ENCODE data around the gene ACER2. TPM values are rescaled to one million over a fixed set of nuclear protein-coding genes. Genes with fewer than 3 reads are reported as not detected.
A peak's percentile ranks its signal among the peaks of the same experiment; 100 is the strongest.

ACER2 gene
- total RNA-seq, 4 donors from 2014 or later, result 2.8 to 13.5 (median 6.9) TPM

- no peak for DNase-seq
- TF ChIP-seq CTCF (IDR thresholded peaks at IDR 0.05) (no peak), POLR2A (IDR thresholded peaks at IDR 0.05) (no peak)
- Histone ChIP-seq H3K27ac (no peak overlapping the region), H3K9me3 (no peaks in the 10 kb centered on the region), H3K27me3 (no peaks in the 10 kb centered on the region), H3K4me3 (no peak overlapping the region), H3K4me1 (no peaks in the 10 kb centered on the region), H3K36me3 (no peaks in the 10 kb centered on the region)
- intact Hi-C loops (cut with DNase I; ENCODE audit: low total_unique reads), result no loop called here
These were observed 64.8 kb downstream of the ACER2 start for GRCh38 chr9:19473605-19474004.

- Histone ChIP-seq H3K27me3 (no peaks in the 10 kb centered on the region), H3K9me3 (no peaks in the 10 kb centered on the region), H3K4me1 (no peaks in the 10 kb centered on the region), H3K4me3 (no peak overlapping the region), H3K36me3 (no peaks in the 10 kb centered on the region), H3K27ac (no peak overlapping the region)
- intact Hi-C loops (cut with DNase I; ENCODE audit: low total_unique reads), result no loop called here
- no peak for TF ChIP-seq POLR2A (IDR thresholded peaks at IDR 0.05)
- TF ChIP-seq CTCF (IDR thresholded peaks at IDR 0.05), result no peak
- no peak for DNase-seq
These were observed 71.1 kb downstream of the ACER2 start for GRCh38 chr9:19479874-19480273.

GRCh38 chr9:19480345-19480744 lies 71.5 kb downstream of the ACER2 start:
- H3K4me3 ChIP-seq, result no peak overlapping the region
- no peak for DNase-seq
- no peak overlapping the region for H3K27ac ChIP-seq
- TF ChIP-seq POLR2A (IDR thresholded peaks at IDR 0.05) (no peak), CTCF (IDR thresholded peaks at IDR 0.05) (no peak)
- H3K4me1 ChIP-seq, result no peaks in the 10 kb centered on the region
- no peaks in the 10 kb centered on the region for H3K36me3 ChIP-seq
- H3K9me3 ChIP-seq, result no peaks in the 10 kb centered on the region
- intact Hi-C loops (cut with DNase I; ENCODE audit: low total_unique reads), result no loop called here
- no peaks in the 10 kb centered on the region for H3K27me3 ChIP-seq

- no peak for DNase-seq
- no peak for TF ChIP-seq POLR2A (IDR thresholded peaks at IDR 0.05)
- TF ChIP-seq CTCF (IDR thresholded peaks at IDR 0.05), result no peak
- H3K9me3 ChIP-seq, result no peaks in the 10 kb centered on the region
- H3K36me3 ChIP-seq, result no peaks in the 10 kb centered on the region
- no peaks in the 10 kb centered on the region for H3K27me3 ChIP-seq
- H3K4me1 ChIP-seq, result no peaks in the 10 kb centered on the region
- H3K4me3 ChIP-seq, result no peak overlapping the region
- H3K27ac ChIP-seq, result peak overlapping the region in 1 of 2 donors; percentile 37
- intact Hi-C loops (cut with DNase I; ENCODE audit: low total_unique reads), result no loop called here
These were observed 72.5 kb downstream of the ACER2 start for GRCh38 chr9:19481121-19481870.

GRCh38 chr9:19481971-19482404 lies 73.2 kb downstream of the ACER2 start:
- no peaks in the 10 kb centered on the region for H3K9me3 ChIP-seq
- TF ChIP-seq CTCF (IDR thresholded peaks at IDR 0.05) (no peak), POLR2A (IDR thresholded peaks at IDR 0.05) (no peak)
- intact Hi-C loops (cut with DNase I; ENCODE audit: low total_unique reads), result no loop called here
- H3K4me1 ChIP-seq, result no peaks in the 10 kb centered on the region
- no peaks in the 10 kb centered on the region for H3K36me3 ChIP-seq
- no peak overlapping the region for H3K27ac ChIP-seq
- H3K4me3 ChIP-seq, result no peak overlapping the region
- H3K27me3 ChIP-seq, result no peaks in the 10 kb centered on the region
- DNase-seq, result no peak
